Type B pancreatic cell (in vitro differentiated cells): ENCODE results near the gene EIF2A. TPM values are rescaled to one million over a fixed set of nuclear protein-coding genes. Genes with fewer than 3 reads are reported as not detected.

Source experiments
- DNase-seq: peaks from one replicate; pipeline ENCODE4 v3.0.0; 2021; ENCODE audit warnings: mixed read lengths; ENCODE audit not compliant: unreplicated experiment; ENCODE audit errors: extremely low spot score
- H3K27ac Mint-ChIP-seq: 2 replicates; pipeline ENCODE4 v1.8.0; 2021; ENCODE audit warnings: mild to moderate bottlenecking, mixed read lengths
- H3K27me3 Mint-ChIP-seq: 2 replicates; pipeline ENCODE4 v1.8.0; 2021; ENCODE audit warnings: mixed read lengths
- H3K36me3 Mint-ChIP-seq: 2 replicates; pipeline ENCODE4 v1.8.0; 2021; ENCODE audit warnings: mixed read lengths
- H3K4me1 Mint-ChIP-seq: one replicate; pipeline ENCODE4 v1.8.0; 2021; ENCODE audit warnings: mixed read lengths; ENCODE audit not compliant: unreplicated experiment
- H3K4me3 Mint-ChIP-seq: 2 replicates; pipeline ENCODE4 v1.8.0; 2021; ENCODE audit warnings: mild to moderate bottlenecking, mixed read lengths
- H3K9me3 Mint-ChIP-seq: 2 replicates; pipeline ENCODE4 v1.8.0; 2021; ENCODE audit warnings: mixed read lengths
- total RNA-seq: library from RNA; stranded (reverse); gene quantifications from 2 replicates; pipeline ENCODE4 v1.2.1, GENCODE V29; 2021; ENCODE audit warnings: low replicate concordance
- TF ChIP-seq, protein P1 (sequence below): fragments of 200-600 bp; sonication (generic); conservative IDR thresholded peaks from 2 replicates; pipeline ENCODE4 v1.5.0; 2021; ENCODE audit warnings: antibody characterized with exemption, mild to moderate bottlenecking

EIF2A gene
- total RNA-seq, 1 donor from 2014 or later = 58.3 TPM

DNA sequence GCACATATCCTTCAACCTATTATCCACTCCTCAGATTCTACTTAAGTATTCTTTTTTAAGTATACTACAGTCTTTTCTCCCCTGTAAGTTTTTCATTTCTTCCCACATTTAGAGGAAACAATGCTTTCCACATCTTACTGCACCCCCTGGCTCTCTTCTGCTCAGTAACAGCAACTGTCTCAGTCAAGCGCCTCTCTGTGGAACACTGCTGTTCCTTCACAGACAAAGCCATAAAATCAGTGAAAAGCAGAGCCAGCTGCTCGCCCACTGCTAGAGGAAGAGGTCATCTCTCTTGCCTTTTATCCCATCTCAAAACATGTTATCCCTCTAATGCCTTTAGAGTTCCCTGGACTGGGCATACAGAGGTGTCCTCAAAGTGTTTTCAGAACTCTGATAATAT is 25.1 kb upstream of the EIF2A start:
- H3K4me1 Mint-ChIP-seq = peaks cover 4% of the 10 kb centered on the region
- no peaks in the 10 kb centered on the region for H3K27me3 Mint-ChIP-seq
- no peak for DNase-seq
- H3K36me3 Mint-ChIP-seq = no peaks in the 10 kb centered on the region
- TF ChIP-seq, protein P1, sequence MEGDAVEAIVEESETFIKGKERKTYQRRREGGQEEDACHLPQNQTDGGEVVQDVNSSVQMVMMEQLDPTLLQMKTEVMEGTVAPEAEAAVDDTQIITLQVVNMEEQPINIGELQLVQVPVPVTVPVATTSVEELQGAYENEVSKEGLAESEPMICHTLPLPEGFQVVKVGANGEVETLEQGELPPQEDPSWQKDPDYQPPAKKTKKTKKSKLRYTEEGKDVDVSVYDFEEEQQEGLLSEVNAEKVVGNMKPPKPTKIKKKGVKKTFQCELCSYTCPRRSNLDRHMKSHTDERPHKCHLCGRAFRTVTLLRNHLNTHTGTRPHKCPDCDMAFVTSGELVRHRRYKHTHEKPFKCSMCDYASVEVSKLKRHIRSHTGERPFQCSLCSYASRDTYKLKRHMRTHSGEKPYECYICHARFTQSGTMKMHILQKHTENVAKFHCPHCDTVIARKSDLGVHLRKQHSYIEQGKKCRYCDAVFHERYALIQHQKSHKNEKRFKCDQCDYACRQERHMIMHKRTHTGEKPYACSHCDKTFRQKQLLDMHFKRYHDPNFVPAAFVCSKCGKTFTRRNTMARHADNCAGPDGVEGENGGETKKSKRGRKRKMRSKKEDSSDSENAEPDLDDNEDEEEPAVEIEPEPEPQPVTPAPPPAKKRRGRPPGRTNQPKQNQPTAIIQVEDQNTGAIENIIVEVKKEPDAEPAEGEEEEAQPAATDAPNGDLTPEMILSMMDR = no peak
- no peaks in the 10 kb centered on the region for H3K9me3 Mint-ChIP-seq
- no peak overlapping the region for H3K4me3 Mint-ChIP-seq
- no peak overlapping the region for H3K27ac Mint-ChIP-seq

DNA sequence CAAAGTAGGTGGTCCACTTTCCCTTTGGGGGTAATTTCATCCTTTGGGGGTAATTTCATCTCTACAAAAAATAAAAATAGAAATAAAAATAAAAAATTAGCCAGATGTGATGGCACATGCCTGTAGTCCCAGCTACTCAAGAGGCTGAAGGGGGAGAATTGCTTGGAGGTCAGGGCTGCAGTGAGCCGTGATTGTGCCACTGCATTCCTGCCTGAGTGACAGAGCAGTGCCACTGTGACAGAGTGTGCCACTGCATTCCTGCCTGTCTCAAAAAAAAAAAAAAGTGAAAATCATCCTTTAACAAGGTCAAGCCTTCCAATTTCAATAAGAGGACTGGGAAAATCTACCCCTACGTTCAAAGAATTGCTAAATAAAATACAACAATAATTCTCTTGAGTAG is 23.0 kb upstream of the EIF2A start:
- peaks cover 3% of the 10 kb centered on the region for H3K27me3 Mint-ChIP-seq
- no peak overlapping the region for H3K27ac Mint-ChIP-seq
- no peak for DNase-seq
- peaks cover 4% of the 10 kb centered on the region for H3K4me1 Mint-ChIP-seq
- no peaks in the 10 kb centered on the region for H3K9me3 Mint-ChIP-seq
- no peaks in the 10 kb centered on the region for H3K36me3 Mint-ChIP-seq
- H3K4me3 Mint-ChIP-seq = no peak overlapping the region
- TF ChIP-seq, protein P1 = no peak

DNA sequence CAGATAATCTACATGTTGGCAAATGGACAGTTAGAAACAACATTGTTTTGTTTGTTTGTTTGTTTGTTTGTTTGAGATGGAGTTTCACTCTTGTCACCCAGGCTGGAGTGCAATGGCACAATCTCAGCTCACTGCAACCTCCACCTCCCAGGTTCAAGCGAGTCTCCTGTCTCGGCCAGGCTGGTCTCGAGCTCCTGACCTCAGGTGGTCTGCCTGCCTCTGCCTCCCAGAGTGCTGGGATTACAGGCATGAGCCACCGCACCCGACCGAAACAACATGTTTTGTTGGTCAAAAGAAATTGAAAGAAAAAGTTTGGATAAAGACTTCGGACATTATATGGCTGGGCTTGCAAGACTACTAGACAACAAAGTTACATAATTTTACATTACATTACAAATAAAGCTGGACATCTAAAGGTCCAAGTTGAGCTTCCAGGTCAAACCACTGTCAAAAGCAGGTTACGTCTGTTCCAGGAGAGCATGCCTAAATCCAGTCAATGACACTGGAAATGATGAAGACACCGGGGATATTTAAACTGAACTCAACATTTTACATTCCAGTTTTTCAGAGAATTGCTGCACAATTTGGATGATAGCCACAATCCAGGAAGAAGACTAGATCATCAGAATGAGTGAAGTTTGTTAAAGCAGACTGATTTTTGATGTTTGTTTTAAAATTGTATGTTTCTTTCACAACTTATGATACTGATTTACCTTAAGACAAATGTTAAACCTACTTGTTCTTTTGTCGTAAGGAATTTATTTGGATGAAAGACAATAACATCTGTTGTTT is 18.9 kb upstream of the EIF2A start:
- no peak for DNase-seq
- no peak overlapping the region for H3K4me3 Mint-ChIP-seq
- no peaks in the 10 kb centered on the region for H3K36me3 Mint-ChIP-seq
- H3K27ac Mint-ChIP-seq = no peak overlapping the region
- peaks cover 5% of the 10 kb centered on the region for H3K27me3 Mint-ChIP-seq
- TF ChIP-seq, protein P1 = no peak
- no peaks in the 10 kb centered on the region for H3K9me3 Mint-ChIP-seq
- no peaks in the 10 kb centered on the region for H3K4me1 Mint-ChIP-seq

DNA sequence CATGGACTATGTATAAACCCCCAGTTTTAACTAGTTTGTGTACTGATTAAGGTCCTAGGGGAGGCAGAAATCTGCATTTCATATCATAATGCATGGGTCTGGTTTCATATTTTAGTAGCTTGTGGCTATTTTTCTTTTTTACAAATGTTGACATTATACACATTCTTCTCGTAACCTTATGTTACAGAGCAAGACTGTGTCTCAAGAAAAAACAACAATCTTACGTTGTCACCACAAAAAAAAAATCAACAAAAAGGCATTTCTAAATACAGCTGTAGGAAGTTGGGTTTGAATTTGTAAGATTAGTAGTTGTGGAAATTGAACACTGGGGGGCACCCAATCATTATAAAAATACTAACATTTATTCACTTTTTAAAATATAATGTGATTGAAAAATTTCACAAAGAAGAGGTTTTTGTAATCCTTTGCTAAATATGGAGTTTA is 18.2 kb upstream of the EIF2A start:
- H3K27ac Mint-ChIP-seq = no peak overlapping the region
- H3K27me3 Mint-ChIP-seq = peaks cover 5% of the 10 kb centered on the region
- H3K4me1 Mint-ChIP-seq = no peaks in the 10 kb centered on the region
- TF ChIP-seq, protein P1 = peak; percentile 69
- no peaks in the 10 kb centered on the region for H3K36me3 Mint-ChIP-seq
- no peak for DNase-seq
- H3K4me3 Mint-ChIP-seq = no peak overlapping the region
- no peaks in the 10 kb centered on the region for H3K9me3 Mint-ChIP-seq

DNA sequence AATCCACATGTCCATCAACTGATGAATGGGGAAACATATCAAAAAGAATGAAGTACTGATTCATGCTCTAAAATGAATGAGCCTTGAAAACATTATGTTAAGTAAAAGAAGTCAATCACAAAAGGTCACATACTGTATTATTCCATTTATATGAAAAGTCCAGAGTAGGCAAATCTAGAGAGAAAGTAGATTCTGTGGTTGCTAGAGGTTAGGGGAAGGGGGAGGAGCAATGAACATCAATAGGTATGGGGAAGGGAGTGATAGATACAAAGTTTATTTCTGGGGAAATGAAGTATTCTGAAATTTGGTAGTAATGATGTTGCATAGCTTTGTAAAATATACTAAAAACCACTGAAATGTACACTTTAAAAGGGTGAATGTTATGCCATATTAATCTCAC is 14.8 kb upstream of the EIF2A start:
- no peaks in the 10 kb centered on the region for H3K4me1 Mint-ChIP-seq
- no peak for DNase-seq
- H3K4me3 Mint-ChIP-seq = no peak overlapping the region
- no peak overlapping the region for H3K27ac Mint-ChIP-seq
- H3K27me3 Mint-ChIP-seq = peaks cover 3% of the 10 kb centered on the region
- H3K9me3 Mint-ChIP-seq = no peaks in the 10 kb centered on the region
- TF ChIP-seq, protein P1 = no peak
- no peaks in the 10 kb centered on the region for H3K36me3 Mint-ChIP-seq
